Progenitor cell of endocrine pancreas (in vitro differentiated cells): ENCODE measurements around the gene TMEM134. TPM values are rescaled to one million over a fixed set of nuclear protein-coding genes. Genes with fewer than 3 reads are reported as not detected.

Experiments
- DNase-seq: peaks from one replicate; pipeline ENCODE4 v3.0.0; 2021; ENCODE audit warnings: low spot score; ENCODE audit not compliant: unreplicated experiment
- H3K27ac Mint-ChIP-seq: 2 replicates; pipeline ENCODE4 v1.8.0; 2021; ENCODE audit warnings: mild to moderate bottlenecking, moderate library complexity, mixed read lengths
- H3K27me3 Mint-ChIP-seq: 2 replicates; pipeline ENCODE4 v1.8.0; 2021; ENCODE audit warnings: mixed read lengths
- H3K36me3 Mint-ChIP-seq: 2 replicates; pipeline ENCODE4 v1.8.0; 2022; ENCODE audit warnings: mixed read lengths; ENCODE audit not compliant: insufficient read depth
- H3K4me1 Mint-ChIP-seq: 2 replicates; pipeline ENCODE4 v1.8.0; 2021; ENCODE audit warnings: low read depth, mixed read lengths
- H3K4me3 Mint-ChIP-seq: 2 replicates; pipeline ENCODE4 v1.8.0; 2021; ENCODE audit warnings: low read depth, mild to moderate bottlenecking, moderate library complexity, mixed read lengths
- H3K9me3 Mint-ChIP-seq: 2 replicates; pipeline ENCODE4 v1.8.0; 2021; ENCODE audit warnings: low read depth, mixed read lengths
- CTCF ChIP-seq: fragments of 200-600 bp; sonication (generic); IDR thresholded peaks from one replicate; pipeline ENCODE4 v1.5.0; 2021; ENCODE audit warnings: antibody characterized with exemption, mild to moderate bottlenecking; ENCODE audit not compliant: unreplicated experiment
- total RNA-seq: library from RNA; stranded (reverse); gene quantifications from 2 replicates; pipeline ENCODE4 v1.2.1, GENCODE V29; 2021

The TMEM134 gene
- total RNA-seq, 1 donor from 2014 or later: 63.3 TPM

DNA sequence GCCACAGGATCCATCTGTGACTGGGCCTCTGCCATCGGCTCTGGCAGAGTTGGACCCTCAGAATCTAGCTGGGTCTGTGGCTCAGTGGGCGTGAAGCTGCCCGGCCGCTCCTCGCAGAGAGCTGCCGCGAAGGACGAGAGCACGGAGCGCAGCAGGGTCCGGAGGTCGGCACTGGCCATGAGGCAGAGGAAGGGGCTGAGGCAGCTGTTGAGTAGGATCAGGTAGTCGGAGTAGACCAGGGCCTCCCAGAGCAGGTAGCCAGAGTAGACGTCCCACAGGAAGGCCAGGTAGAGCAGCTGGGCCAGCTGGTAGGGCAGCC is 17.4 kb downstream of the TMEM134 start:
- no peaks in the 10 kb centered on the region for H3K4me1 Mint-ChIP-seq
- H3K27me3 Mint-ChIP-seq: peaks cover 4% of the 10 kb centered on the region
- H3K36me3 Mint-ChIP-seq: no peaks in the 10 kb centered on the region
- peak overlapping the region; percentile 64 for H3K27ac Mint-ChIP-seq
- H3K9me3 Mint-ChIP-seq: no peaks in the 10 kb centered on the region
- TF ChIP-seq CTCF: no peak
- no peak overlapping the region for H3K4me3 Mint-ChIP-seq
- no peak for DNase-seq

- Mint-ChIP-seq H3K9me3 (no peaks in the 10 kb centered on the region), H3K4me3 (no peak overlapping the region), H3K4me1 (no peaks in the 10 kb centered on the region), H3K27me3 (peaks cover 4% of the 10 kb centered on the region), H3K27ac (peak overlapping the region; percentile 64), H3K36me3 (no peaks in the 10 kb centered on the region)
- no peak for TF ChIP-seq CTCF
- no peak for DNase-seq
Measured at GRCh38 chr11:67450796-67451657, 18.0 kb downstream of the TMEM134 start.

- no peak for DNase-seq
- Mint-ChIP-seq H3K4me3 (no peak overlapping the region), H3K4me1 (peaks cover 3% of the 10 kb centered on the region), H3K27me3 (peaks cover 4% of the 10 kb centered on the region), H3K36me3 (no peaks in the 10 kb centered on the region), H3K9me3 (no peaks in the 10 kb centered on the region), H3K27ac (no peak overlapping the region)
- no peak for TF ChIP-seq CTCF
Measured at GRCh38 chr11:67449116-67449844, 19.8 kb downstream of the TMEM134 start.

GRCh38 chr11:67448220-67448609 is 20.8 kb downstream of the TMEM134 start:
- H3K27ac Mint-ChIP-seq: no peak overlapping the region
- H3K4me3 Mint-ChIP-seq: no peak overlapping the region
- H3K9me3 Mint-ChIP-seq: no peaks in the 10 kb centered on the region
- H3K4me1 Mint-ChIP-seq: peaks cover 3% of the 10 kb centered on the region
- DNase-seq: no peak
- TF ChIP-seq CTCF: no peak
- H3K27me3 Mint-ChIP-seq: peaks cover 4% of the 10 kb centered on the region
- H3K36me3 Mint-ChIP-seq: no peaks in the 10 kb centered on the region

DNA sequence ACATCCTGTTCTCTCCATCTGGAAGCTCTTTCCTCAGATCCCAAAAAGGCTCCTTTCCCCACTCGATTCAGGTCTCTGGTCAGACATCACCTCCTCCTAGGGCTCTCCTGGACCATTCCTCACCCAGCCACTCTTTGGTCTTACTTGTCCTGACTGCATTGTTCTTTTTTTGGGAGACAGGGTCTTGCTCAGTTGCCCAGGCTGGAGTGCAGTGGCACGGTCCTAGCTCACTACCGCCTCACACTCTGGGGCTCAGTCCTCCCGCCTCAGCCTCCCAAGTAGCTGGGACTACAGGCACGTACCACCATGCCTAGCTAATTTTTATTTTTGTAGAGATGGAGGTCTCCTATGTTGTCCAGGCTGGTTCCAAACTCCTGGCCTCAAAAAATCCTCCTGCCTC is 23.5 kb downstream of the TMEM134 start:
- Mint-ChIP-seq H3K4me1 (peaks cover 5% of the 10 kb centered on the region), H3K4me3 (peak overlapping the region; percentile 82), H3K27me3 (peaks cover 4% of the 10 kb centered on the region), H3K27ac (no peak overlapping the region), H3K9me3 (no peaks in the 10 kb centered on the region), H3K36me3 (no peaks in the 10 kb centered on the region)
- DNase-seq: no peak
- no peak for TF ChIP-seq CTCF
